Measurements from ENCODE around the gene CDK5. TPM values are rescaled to one million over a fixed set of nuclear protein-coding genes. Genes with fewer than 3 reads are reported as not detected.

CDK5 gene
- total and polyA plus RNA-seq, 9 of the 15 experiments (the other 6 are each of a cell fraction or from before 2014, with no cell fraction given) = 3.2 to 38.0 (median 27.5) TPM

- no peak for TF ChIP-seq NR4A1 (CRISPR knock-in tag; IDR thresholded peaks at IDR 0.05)
- peak; percentile 75 for TF ChIP-seq NR4A1 (tag; IDR thresholded peaks at IDR 0.05)
- TF ChIP-seq ARID4B (CRISPR knock-in tag; IDR thresholded peaks at IDR 0.05) = peak; percentile 91
- TF ChIP-seq ZNF263 (CRISPR knock-in tag; IDR thresholded peaks at IDR 0.05; ENCODE audit: borderline replicate concordance) = peak; percentile 77
- TF ChIP-seq PKNOX1 (IDR thresholded peaks at IDR 0.05) = no peak
- TF ChIP-seq ERF (CRISPR knock-in tag; IDR thresholded peaks at IDR 0.05) = peak; percentile 94
- TF ChIP-seq ZBTB11 (CRISPR knock-in tag; IDR thresholded peaks at IDR 0.05) = peak in 1 of 3 experiments; percentile 31; a peak in 1 of 6 replicates
- TF ChIP-seq BRF1 (IDR thresholded peaks at IDR 0.05; ENCODE audit: borderline replicate concordance, extremely low read depth, insufficient read length) = no peak
- peak in 1 of 2 experiments; percentile 48; a peak in 1 of 4 replicates for TF ChIP-seq TRIM24 (IDR thresholded peaks at IDR 0.05)
- TF ChIP-seq MTA3 (IDR thresholded peaks at IDR 0.05; ENCODE audit: borderline replicate concordance) = peak; percentile 91
- TF ChIP-seq NFXL1 (CRISPR knock-in tag; IDR thresholded peaks at IDR 0.05) = no peak
- 0 out of 4 replicates have a peak, but pooled peaks of 1 of the 2 experiments have one; percentile 26 for TF ChIP-seq TEAD1 (CRISPR knock-in tag; IDR thresholded peaks at IDR 0.05)
- TF ChIP-seq HOMEZ (CRISPR knock-in tag; IDR thresholded peaks at IDR 0.05) = no peak
- TF ChIP-seq FOXA3 (CRISPR knock-in tag; conservative IDR thresholded peaks at IDR 0.05 in 1 of 2, IDR thresholded peaks at IDR 0.05 in 1 of 2) = 0 out of 4 replicates have a peak, but pooled peaks of 1 of the 2 experiments have one; percentile 2
Measured at GRCh38 chr7:151085691-151086620, 28.3 kb upstream of the CDK5 start, which contains the start of gene AGAP3 (continued).

Data from K562 (cell line).